OCI-LY7 (cell line): ENCODE data around the gene NOL9. TPM values are rescaled to one million over a fixed set of nuclear protein-coding genes. Genes with fewer than 3 reads are reported as not detected.

ENCODE experiments used
- BruUV-seq: library from RNA; stranded (reverse); fragments of 400-500 nt; replicated peaks from 2 replicates; lab custom pipeline; 2021; lab: Mats Ljungman, UMichigan
- CTCF ChIA-PET: fragments of 300-600 bp; sonication (Branson Sonifier 250); formaldehyde crosslinking; loops from one replicate; lab custom pipeline; 2022; ENCODE audit warnings: antibody characterized with exemption; ENCODE audit not compliant: unreplicated experiment; lab: Charles Lee
- POLR2A ChIA-PET: fragments of 300-600 bp; sonication (Branson Sonifier 250); formaldehyde crosslinking; loops from one replicate; lab custom pipeline; 2022; ENCODE audit warnings: antibody characterized with exemption; lab: Charles Lee
- DNase-seq: peaks from one replicate; pipeline ENCODE4 v3.0.0-alpha.2; 2015; ENCODE audit warnings: low spot score
- H2AFZ ChIP-seq: fragments of 200-600 bp; sonication (generic), shearing (Covaris generic); 2 replicates; pipeline ENCODE4 v1.6.1; 2014; ENCODE audit warnings: mild to moderate bottlenecking, antibody characterized with exemption, low read length, moderate library complexity
- H3K27ac ChIP-seq: fragments of 200-600 bp; sonication (generic); 2 replicates; pipeline ENCODE4 v1.5.1; 2014; ENCODE audit warnings: mixed run types, low read depth, mild to moderate bottlenecking, moderate library complexity, low read length, inconsistent platforms; ENCODE audit not compliant: poor library complexity, severe bottlenecking
- H3K36me3 ChIP-seq: fragments of 200-600 bp; sonication (generic); 2 replicates; pipeline ENCODE4 v1.6.1; 2014; ENCODE audit warnings: mild to moderate bottlenecking, antibody characterized with exemption, low read length, moderate library complexity, mixed read lengths; ENCODE audit not compliant: insufficient read depth
- H3K4me1 ChIP-seq: fragments of 200-600 bp; sonication (generic); 2 replicates; pipeline ENCODE4 v1.5.1; 2014; ENCODE audit warnings: mild to moderate bottlenecking, low read length; ENCODE audit not compliant: insufficient read depth, poor library complexity, severe bottlenecking
- H3K4me2 ChIP-seq: fragments of 200-600 bp; sonication (generic); 2 replicates; pipeline ENCODE4 v1.6.1; 2014; ENCODE audit warnings: mild to moderate bottlenecking, low read length
- H3K4me3 ChIP-seq: fragments of 200-600 bp; sonication (generic); 2 replicates; pipeline ENCODE4 v1.5.1; 2014; ENCODE audit warnings: mild to moderate bottlenecking, low read depth, low read length; ENCODE audit not compliant: poor library complexity, severe bottlenecking
- H3K79me2 ChIP-seq: fragments of 200-600 bp; sonication (generic); 2 replicates; pipeline ENCODE4 v1.6.1; 2016; ENCODE audit warnings: low read depth, mild to moderate bottlenecking, low read length, moderate library complexity, mixed read lengths; ENCODE audit not compliant: insufficient read depth
- H3K9me2 ChIP-seq: fragments of 200-600 bp; sonication (generic); 2 replicates; pipeline ENCODE4 v1.6.1; 2016; ENCODE audit warnings: mild to moderate bottlenecking, low read length, mixed read lengths; ENCODE audit not compliant: insufficient read depth
- H3K9me3 ChIP-seq: fragments of 200-600 bp; sonication (generic); 2 replicates; pipeline ENCODE4 v1.6.1; 2014; ENCODE audit warnings: mild to moderate bottlenecking, mixed run types, low read length, mixed read lengths
- H4K20me1 ChIP-seq: fragments of 200-600 bp; sonication (generic); 2 replicates; pipeline ENCODE4 v1.6.1; 2014; ENCODE audit warnings: mild to moderate bottlenecking, antibody characterized with exemption, low read length, moderate library complexity, mixed read lengths; ENCODE audit not compliant: insufficient read depth
- CTCF ChIP-seq: fragments of 200-600 bp; sonication (generic); conservative IDR thresholded peaks from 2 replicates; pipeline ENCODE4 v1.5.1; 2014; ENCODE audit warnings: mild to moderate bottlenecking, antibody characterized with exemption, low read length, moderate library complexity, mixed read lengths
- EZH2phosphoT487 ChIP-seq: fragments of 200-600 bp; sonication (generic); IDR thresholded peaks from 2 replicates; pipeline ENCODE4 v1.6.1; 2018; ENCODE audit warnings: low read depth, borderline replicate concordance, mild to moderate bottlenecking, mixed run types, antibody characterized with exemption, low read length, moderate library complexity, mixed read lengths
- intact Hi-C: fragments of 100-400 bp; cut with micrococcal nuclease; formaldehyde crosslinking; loops from one replicate; pipeline ENCODE4 v1.10.0; 2022; ENCODE audit not compliant: unreplicated experiment
- total RNA-seq, 2 experiments: library from RNA; depleted of rRNA in 1 of 2; stranded (reverse); fragments of >200 nt in 1 of 2; shearing (Covaris generic) in 1 of 2; gene quantifications; 2 replicates each; pipeline ENCODE4 v1.2.3, GENCODE V29; 2014 to 2022

The NOL9 gene
- total RNA-seq, 2 experiments from 2014 or later, result 39.1 to 58.8 TPM

GRCh38 chr1:6594977-6595740 lies 40.8 kb upstream of the NOL9 start:
- Histone ChIP-seq H3K4me3 (no peak overlapping the region), H3K9me3 (no peaks in the 10 kb centered on the region), H3K9me2 (no peaks in the 10 kb centered on the region), H4K20me1 (no peaks in the 10 kb centered on the region), H3K4me2 (no peak overlapping the region), H2AFZ (no peak overlapping the region), H3K36me3 (peaks cover 44% of the 10 kb centered on the region), H3K4me1 (peaks cover 10% of the 10 kb centered on the region), H3K27ac (no peak overlapping the region), H3K79me2 (no peaks in the 10 kb centered on the region)
- intact Hi-C loops, result no loop called here
- DNase-seq, result no peak
- POLR2A ChIA-PET, result no interaction called here
- CTCF ChIA-PET, result no interaction called here
- BruUV-seq, result no TSS peak
- TF ChIP-seq CTCF, result no peak

GRCh38 chr1:6593810-6594209 lies 39.5 kb upstream of the NOL9 start:
- no peak for DNase-seq
- H3K4me1 ChIP-seq, result no peaks in the 10 kb centered on the region
- H3K79me2 ChIP-seq, result no peaks in the 10 kb centered on the region
- no peaks in the 10 kb centered on the region for H3K9me2 ChIP-seq
- H3K36me3 ChIP-seq, result peaks cover 53% of the 10 kb centered on the region
- ChIA-PET POLR2A (no interaction called here), CTCF (no interaction called here)
- intact Hi-C loops, result no loop called here
- no peak overlapping the region for H3K27ac ChIP-seq
- H3K4me2 ChIP-seq, result no peak overlapping the region
- TF ChIP-seq EZH2phosphoT487 (no peak), CTCF (no peak)
- no peaks in the 10 kb centered on the region for H4K20me1 ChIP-seq
- H3K4me3 ChIP-seq, result no peak overlapping the region
- H3K9me3 ChIP-seq, result no peaks in the 10 kb centered on the region
- no TSS peak for BruUV-seq
- no peak overlapping the region for H2AFZ ChIP-seq

GRCh38 chr1:6592865-6593593 lies 38.7 kb upstream of the NOL9 start:
- H3K4me3 ChIP-seq, result no peak overlapping the region
- CTCF ChIA-PET, result no interaction called here
- no TSS peak for BruUV-seq
- no peak overlapping the region for H3K27ac ChIP-seq
- peaks cover 59% of the 10 kb centered on the region for H3K36me3 ChIP-seq
- intact Hi-C loops, result no loop called here
- H4K20me1 ChIP-seq, result no peaks in the 10 kb centered on the region
- H3K4me2 ChIP-seq, result no peak overlapping the region
- no peak for DNase-seq
- H2AFZ ChIP-seq, result no peak overlapping the region
- H3K4me1 ChIP-seq, result no peaks in the 10 kb centered on the region
- POLR2A ChIA-PET, result no interaction called here
- TF ChIP-seq CTCF (no peak), EZH2phosphoT487 (no peak)
- no peaks in the 10 kb centered on the region for H3K9me3 ChIP-seq
- no peaks in the 10 kb centered on the region for H3K79me2 ChIP-seq
- no peaks in the 10 kb centered on the region for H3K9me2 ChIP-seq
